Measurements from ENCODE around the gene PDE2A.
"Not testable (repeated sequence)": the region's sequence is repeated elsewhere in the genome, so short reads cannot be mapped to it uniquely, and the experiment has no call there.

PDE2A gene

GRCh38 chr11:72574548-72575460 lies 99.4 kb downstream of the PDE2A start:
- TF ChIP-seq POLR2AphosphoS5 (IDR thresholded peaks at IDR 0.05; ENCODE audit: borderline replicate concordance, low read depth, low read length) (no peak), FOXP2 (optimal IDR thresholded peaks at IDR 0.05; ENCODE audit: control extremely low read depth, extremely low read length, insufficient read depth) (no peak), EZH2 (IDR thresholded peaks at IDR 0.05) (no peak)
- DNase-seq (ENCODE audit: low read depth, low spot score) = no peak
- H3K4me3 ChIP-seq = no peak overlapping the region
- no peaks in the 10 kb centered on the region for H3K36me3 ChIP-seq (ENCODE audit: insufficient read depth, low read length)
- H3K9ac ChIP-seq (ENCODE audit: insufficient read length) = no peak overlapping the region
- H3K9me3 ChIP-seq (ENCODE audit: low read depth, low read length) = no peaks in the 10 kb centered on the region
- peak overlapping the region; percentile 67 for H3K27ac ChIP-seq

DNA sequence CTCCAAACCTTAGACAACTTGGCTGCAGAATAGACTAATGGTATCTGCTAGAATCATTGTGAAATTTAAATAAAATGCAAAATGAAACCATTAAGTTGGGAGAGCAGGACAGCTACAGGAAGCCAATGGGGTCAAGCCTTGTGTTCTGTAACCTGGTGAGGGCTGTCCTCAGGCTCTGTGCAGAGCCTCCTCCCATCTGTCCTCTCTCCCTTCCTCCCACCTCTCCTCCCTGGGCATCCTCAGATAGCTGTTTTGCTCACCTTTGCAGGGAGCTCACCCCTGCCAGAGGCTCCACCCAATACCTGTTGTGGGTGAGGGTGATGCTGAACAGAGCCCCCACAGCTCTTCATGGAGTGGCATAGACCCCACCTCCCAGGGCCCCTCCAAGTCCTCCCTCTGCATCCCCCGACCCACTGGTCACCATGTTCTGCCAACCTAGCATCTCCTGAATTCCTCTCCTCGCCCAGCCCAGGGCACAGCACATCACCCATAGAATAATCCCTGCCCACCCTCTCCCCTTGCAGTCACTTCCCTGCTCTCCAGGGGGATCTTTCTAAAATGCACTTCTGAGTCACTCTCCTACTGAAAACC lies 100.3 kb downstream of the PDE2A start:
- Histone ChIP-seq H3K36me3 (ENCODE audit: insufficient read depth, low read length) (no peaks in the 10 kb centered on the region), H3K4me3 (peak overlapping the region; percentile 68; the same call in 1 of the 2 replicates), H3K27ac (peak overlapping the region; percentile 72), H3K9me3 (ENCODE audit: low read depth, low read length) (no peaks in the 10 kb centered on the region), H3K9ac (ENCODE audit: insufficient read length) (no peak overlapping the region)
- TF ChIP-seq EZH2 (IDR thresholded peaks at IDR 0.05) (no peak), POLR2AphosphoS5 (IDR thresholded peaks at IDR 0.05; ENCODE audit: borderline replicate concordance, low read depth, low read length) (no peak), FOXP2 (optimal IDR thresholded peaks at IDR 0.05; ENCODE audit: control extremely low read depth, extremely low read length, insufficient read depth) (no peak)
- no peak for DNase-seq (ENCODE audit: low read depth, low spot score)

- TF ChIP-seq EZH2 (IDR thresholded peaks at IDR 0.05) = no peak
- TF ChIP-seq POLR2AphosphoS5 (IDR thresholded peaks at IDR 0.05; ENCODE audit: borderline replicate concordance, low read depth, low read length) = no peak
- TF ChIP-seq FOXP2 (optimal IDR thresholded peaks at IDR 0.05; ENCODE audit: control extremely low read depth, extremely low read length, insufficient read depth) = no peak
- peak overlapping the region; percentile 92 for H3K27ac ChIP-seq
- H3K9ac ChIP-seq (ENCODE audit: insufficient read length) = peak overlapping the region; percentile 34
- no peaks in the 10 kb centered on the region for H3K9me3 ChIP-seq (ENCODE audit: low read depth, low read length)
- peak overlapping the region; percentile 68 for H3K4me3 ChIP-seq
- H3K36me3 ChIP-seq (ENCODE audit: insufficient read depth, low read length) = no peaks in the 10 kb centered on the region
- peak; percentile 77 for DNase-seq (ENCODE audit: low read depth, low spot score)
Measured at GRCh38 chr11:72573072-72573854, 101.0 kb downstream of the PDE2A start.

DNA sequence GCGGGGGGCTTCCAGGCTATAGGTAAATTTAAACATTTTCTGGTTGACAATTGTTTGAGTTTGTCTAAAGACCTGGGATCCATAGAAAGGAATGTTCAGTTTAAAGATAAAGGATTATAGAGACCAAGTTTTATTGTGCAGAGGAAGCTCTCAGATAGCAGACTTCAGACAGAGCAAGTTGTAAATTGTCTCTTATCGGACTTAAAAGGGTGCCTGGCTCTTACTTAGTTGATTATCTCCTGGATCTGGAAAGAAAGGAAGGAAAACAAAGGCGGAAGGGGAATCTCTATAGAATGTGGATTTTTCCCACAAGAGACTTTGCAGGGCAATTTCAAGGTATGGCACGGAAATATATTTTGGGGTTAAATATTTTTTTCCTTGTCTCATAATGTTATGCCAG lies 101.7 kb downstream of the PDE2A start:
- not testable (repeated sequence) for H3K36me3 ChIP-seq (ENCODE audit: insufficient read depth, low read length); H3K9me3 ChIP-seq (ENCODE audit: low read depth, low read length); DNase-seq (ENCODE audit: low read depth, low spot score)
- Histone ChIP-seq H3K27ac (peak overlapping the region; percentile 92), H3K4me3 (peak overlapping the region; percentile 68), H3K9ac (ENCODE audit: insufficient read length) (peak overlapping the region; percentile 34)

- no peak for DNase-seq (ENCODE audit: low read depth, low spot score)
- no peak overlapping the region for H3K4me3 ChIP-seq
- no peak overlapping the region for H3K27ac ChIP-seq
- no peaks in the 10 kb centered on the region for H3K36me3 ChIP-seq (ENCODE audit: insufficient read depth, low read length)
- H3K9ac ChIP-seq (ENCODE audit: insufficient read length) = no peak overlapping the region
- TF ChIP-seq POLR2AphosphoS5 (IDR thresholded peaks at IDR 0.05; ENCODE audit: borderline replicate concordance, low read depth, low read length) (no peak), EZH2 (IDR thresholded peaks at IDR 0.05) (no peak), FOXP2 (optimal IDR thresholded peaks at IDR 0.05; ENCODE audit: control extremely low read depth, extremely low read length, insufficient read depth) (no peak)
- no peaks in the 10 kb centered on the region for H3K9me3 ChIP-seq (ENCODE audit: low read depth, low read length)
Measured at GRCh38 chr11:72570893-72571661, 103.1 kb downstream of the PDE2A start.

- Histone ChIP-seq H3K9me3 (ENCODE audit: low read depth, low read length) (no peaks in the 10 kb centered on the region), H3K4me3 (no peak overlapping the region), H3K36me3 (ENCODE audit: insufficient read depth, low read length) (no peaks in the 10 kb centered on the region), H3K27ac (no peak overlapping the region), H3K9ac (ENCODE audit: insufficient read length) (no peak overlapping the region)
- no peak for DNase-seq (ENCODE audit: low read depth, low spot score)
- TF ChIP-seq FOXP2 (optimal IDR thresholded peaks at IDR 0.05; ENCODE audit: control extremely low read depth, extremely low read length, insufficient read depth) (no peak), POLR2AphosphoS5 (IDR thresholded peaks at IDR 0.05; ENCODE audit: borderline replicate concordance, low read depth, low read length) (no peak), EZH2 (IDR thresholded peaks at IDR 0.05) (no peak)
Measured at GRCh38 chr11:72569966-72570892, 104.0 kb downstream of the PDE2A start.

DNA sequence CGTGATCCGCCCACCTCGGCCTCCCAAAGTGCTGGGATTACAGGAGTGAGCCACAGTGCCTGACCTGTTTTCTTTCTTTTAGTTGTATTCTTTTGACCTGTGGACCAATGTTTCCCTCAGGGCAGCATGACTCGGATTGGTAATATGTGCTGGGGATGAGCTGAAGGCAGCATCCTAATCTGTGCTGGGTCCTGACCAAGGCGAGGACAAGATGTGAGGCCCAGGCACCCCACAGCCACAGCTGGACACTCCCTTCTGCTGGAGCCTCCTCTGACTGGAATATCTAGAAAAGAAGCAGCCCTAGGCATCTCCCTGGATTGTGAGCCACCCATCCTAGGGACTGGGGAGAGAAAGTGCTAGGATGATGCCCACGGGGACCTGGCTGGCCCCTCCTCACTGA lies 105.4 kb downstream of the PDE2A start:
- TF ChIP-seq FOXP2 (optimal IDR thresholded peaks at IDR 0.05; ENCODE audit: control extremely low read depth, extremely low read length, insufficient read depth) = no peak
- DNase-seq (ENCODE audit: low read depth, low spot score) = no peak
- no peaks in the 10 kb centered on the region for H3K36me3 ChIP-seq (ENCODE audit: insufficient read depth, low read length)
- no peak overlapping the region for H3K9ac ChIP-seq (ENCODE audit: insufficient read length)
- no peaks in the 10 kb centered on the region for H3K9me3 ChIP-seq (ENCODE audit: low read depth, low read length)
- no peak overlapping the region for H3K27ac ChIP-seq
- H3K4me3 ChIP-seq = no peak overlapping the region
